HG03342 (cell line): ENCODE data around the gene MEIS1.

ENCODE experiments used
- ATAC-seq: cut with Tn5 transposase; IDR thresholded peaks from one replicate; pipeline ENCODE4 v1.9.1; 2021; ENCODE audit warnings: mild to moderate bottlenecking, moderate library complexity; ENCODE audit not compliant: unreplicated experiment

MEIS1 gene

DNA sequence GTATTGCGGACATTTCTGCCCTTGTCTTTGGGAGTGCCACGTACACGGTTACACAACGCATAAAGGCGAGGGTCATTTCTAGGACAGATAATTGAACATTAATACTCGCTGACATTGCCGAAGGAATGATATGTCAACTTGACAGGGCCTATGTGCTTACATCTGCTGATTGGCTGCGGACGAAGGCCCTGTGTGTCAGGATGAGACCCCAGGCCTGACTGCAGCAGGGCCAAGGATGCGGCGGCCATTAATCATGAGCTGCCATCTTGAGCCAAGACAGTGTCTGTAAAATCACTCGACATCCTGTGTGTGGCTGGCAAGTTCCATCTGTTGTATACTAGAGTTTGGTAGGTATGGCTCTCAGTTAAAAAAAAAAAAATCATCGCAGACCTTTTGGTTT is 96.6 kb downstream of the MEIS1 start:
- no peak for ATAC-seq

GRCh38 chr2:66532972-66533868 is 98.3 kb downstream of the MEIS1 start:
- no peak for ATAC-seq

DNA sequence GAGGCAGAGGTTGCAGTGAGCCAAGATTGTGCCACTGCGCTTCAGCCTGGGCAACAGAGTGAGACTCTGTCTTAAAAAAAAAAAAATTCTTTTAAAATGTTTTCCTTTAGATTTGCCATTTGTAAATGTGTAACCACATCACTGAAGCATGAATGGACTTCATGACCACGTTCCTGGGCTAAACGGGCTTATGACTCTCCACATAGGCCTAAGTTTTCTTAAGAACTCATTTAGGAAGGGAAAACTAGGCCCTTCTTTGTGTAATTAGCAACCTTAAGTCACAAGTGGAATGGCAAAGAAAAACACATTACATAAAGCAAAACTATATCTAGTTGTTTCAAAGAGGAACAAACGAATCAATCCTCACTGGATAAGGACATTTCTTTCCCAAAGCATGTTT is 99.5 kb downstream of the MEIS1 start:
- no peak for ATAC-seq

GRCh38 chr2:66535574-66536289 is 100.8 kb downstream of the MEIS1 start:
- no peak for ATAC-seq

GRCh38 chr2:66536290-66536673 is 101.4 kb downstream of the MEIS1 start:
- ATAC-seq, result no peak

GRCh38 chr2:66536997-66537396 is 102.1 kb downstream of the MEIS1 start:
- no peak for ATAC-seq

DNA sequence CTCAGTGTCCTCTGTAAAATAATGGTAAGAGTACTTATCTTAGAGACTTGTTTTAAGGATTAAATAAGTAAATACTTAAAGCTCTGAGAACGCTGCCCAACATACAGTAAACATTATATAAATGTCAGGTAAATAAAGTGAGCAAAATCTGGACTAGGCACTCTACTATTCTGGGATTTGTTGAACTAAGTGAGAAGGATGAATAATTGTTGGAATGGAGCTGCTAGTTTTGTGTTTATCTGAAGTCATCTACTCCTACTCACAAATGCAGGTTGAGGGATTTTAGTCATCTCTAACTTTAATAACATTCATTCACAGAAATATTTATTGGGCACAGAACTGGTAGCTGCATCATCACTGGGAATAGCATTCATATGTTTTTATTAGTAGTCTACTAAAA is 103.4 kb downstream of the MEIS1 start:
- ATAC-seq, result no peak

GRCh38 chr2:66539452-66539851 is 104.5 kb downstream of the MEIS1 start:
- no peak for ATAC-seq

DNA sequence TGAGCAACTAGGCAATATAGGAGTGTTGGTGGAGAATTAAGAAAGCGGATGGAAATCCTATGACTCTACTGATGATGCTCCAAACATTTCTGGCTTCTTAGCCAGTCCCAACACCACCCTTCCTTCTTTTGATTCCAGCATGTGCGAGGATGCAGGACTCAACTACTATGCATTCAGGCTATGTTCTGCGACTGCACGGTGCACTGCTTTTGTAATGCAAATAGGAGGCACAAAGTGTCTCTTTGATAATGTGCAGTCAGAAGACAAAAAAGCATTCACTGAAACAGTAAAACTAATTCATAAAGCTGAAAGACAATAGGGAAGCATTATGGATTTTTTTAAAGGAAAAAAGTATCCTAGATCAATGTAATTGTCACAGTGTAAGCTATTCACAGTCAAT is 106.7 kb downstream of the MEIS1 start:
- no peak for ATAC-seq

DNA sequence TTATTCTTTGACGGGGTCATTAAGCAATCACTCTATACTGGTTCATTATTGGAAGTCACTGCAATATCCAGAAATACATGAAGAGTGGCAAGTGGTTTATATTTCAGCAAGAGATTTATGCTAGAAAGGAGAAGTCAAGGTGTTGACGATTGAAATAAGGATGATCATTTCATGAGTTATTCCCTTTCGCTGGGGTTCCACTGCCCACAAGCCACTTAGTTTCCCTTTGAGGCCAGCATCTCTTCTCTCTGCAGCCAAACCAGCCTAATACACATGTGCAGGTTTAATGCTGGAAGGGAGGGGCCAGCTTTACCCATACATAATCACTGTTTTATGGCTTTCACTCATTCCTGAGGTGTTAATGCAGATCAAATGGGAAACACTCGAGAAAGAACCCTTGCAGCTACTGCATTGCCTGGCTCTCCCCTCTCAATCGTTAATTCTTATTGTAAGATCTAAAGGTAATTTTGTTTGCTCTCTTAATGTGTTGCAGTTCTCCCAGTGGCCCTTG is 108.4 kb downstream of the MEIS1 start:
- ATAC-seq, result no peak

- ATAC-seq, result no peak
These were observed 109.3 kb downstream of the MEIS1 start for GRCh38 chr2:66544258-66544657.

DNA sequence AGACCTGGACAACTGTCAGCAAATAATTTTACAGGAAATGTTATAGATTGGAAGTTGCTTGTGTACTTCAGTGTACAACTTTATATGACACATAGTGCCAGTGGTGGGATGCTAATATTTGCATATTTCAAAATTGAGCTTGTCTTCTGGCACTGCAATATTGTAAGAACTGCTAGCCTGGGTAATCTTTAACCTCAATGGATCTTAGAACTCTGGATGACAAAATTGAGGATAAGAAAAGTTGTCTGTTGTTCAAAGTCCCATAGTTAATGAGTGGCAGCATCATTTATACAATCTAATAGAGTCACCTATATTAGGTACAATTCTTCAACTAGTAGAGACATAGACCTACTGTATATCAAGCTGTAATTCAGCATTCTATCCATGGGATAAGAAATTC is 110.3 kb downstream of the MEIS1 start:
- no peak for ATAC-seq

GRCh38 chr2:66547118-66547517 is 112.2 kb downstream of the MEIS1 start:
- ATAC-seq, result no peak

DNA sequence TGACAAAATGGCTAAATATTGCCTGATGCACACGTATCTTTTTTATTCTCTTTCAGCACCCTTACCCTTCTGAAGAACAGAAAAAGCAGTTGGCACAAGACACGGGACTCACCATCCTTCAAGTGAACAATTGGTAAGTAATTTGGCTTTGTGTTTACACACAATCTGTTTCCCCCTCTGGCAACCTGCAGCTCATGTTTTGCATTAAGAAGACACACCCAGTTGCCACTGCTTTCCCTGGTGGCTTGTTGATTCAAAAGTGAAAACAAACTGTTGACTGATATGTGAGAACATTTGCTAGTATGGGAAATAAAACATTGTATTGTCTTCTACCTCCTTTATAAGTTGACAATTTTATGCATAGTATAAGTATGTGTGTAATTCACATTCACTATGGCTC is 113.0 kb downstream of the MEIS1 start:
- no peak for ATAC-seq

DNA sequence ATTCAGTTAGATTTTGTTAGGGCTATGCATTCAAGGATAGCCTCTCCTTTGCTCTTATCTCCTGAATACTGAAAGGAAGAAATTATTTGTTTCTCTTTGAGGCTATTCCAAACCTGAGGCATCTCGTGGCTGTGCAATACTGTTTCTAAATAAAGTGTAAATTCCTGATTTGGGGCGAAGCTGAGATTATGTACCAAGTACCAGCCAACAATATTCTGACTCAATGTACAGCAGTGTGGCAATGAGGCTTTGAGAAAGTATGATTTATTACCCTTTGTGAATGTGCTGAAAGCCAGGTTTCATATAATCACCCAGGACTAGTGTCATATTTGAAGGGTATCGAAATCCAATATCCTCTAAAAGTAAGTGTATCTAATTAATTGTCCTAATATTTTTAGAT is 113.5 kb downstream of the MEIS1 start:
- no peak for ATAC-seq

- ATAC-seq, result no peak
These were observed 115.9 kb downstream of the MEIS1 start for GRCh38 chr2:66550826-66551225.

DNA sequence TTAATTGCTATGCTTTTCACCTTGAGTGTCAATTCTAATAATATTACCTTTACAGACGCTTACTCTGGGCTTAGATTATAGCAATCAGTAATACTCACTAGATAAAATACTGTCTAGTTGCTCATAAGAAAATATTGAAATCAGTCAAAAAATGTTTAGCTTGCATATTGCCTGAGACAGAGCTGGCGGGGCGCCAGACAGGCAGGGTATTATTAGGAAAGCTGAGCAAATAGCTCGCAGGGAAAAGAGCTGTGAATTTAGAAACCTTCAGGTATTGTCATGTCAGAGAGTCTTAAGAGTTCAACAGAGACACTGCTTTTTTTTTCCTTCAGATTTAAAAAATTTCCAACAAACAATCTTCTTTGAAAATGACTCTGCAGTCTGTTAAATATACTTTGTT is 118.4 kb downstream of the MEIS1 start:
- ATAC-seq, result no peak

DNA sequence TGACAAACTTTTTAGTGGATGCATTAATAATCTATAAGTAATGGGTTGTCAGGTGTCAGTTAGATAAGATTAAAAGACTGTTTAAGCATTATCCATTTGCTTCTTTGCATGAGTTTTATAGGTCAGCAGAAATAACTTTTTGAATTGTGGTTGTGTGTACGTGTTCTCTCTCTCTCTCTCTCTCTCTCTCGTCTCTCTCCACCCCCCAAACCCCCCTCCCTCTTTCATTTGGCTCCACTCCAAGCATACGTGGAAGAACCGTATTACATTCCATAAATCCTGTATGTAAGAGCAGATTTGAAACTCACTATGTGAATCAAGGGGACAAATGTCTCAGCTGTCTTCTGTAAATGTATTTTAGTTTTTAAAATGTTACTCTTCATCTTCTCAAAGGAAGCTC is 120.2 kb downstream of the MEIS1 start:
- ATAC-seq, result no peak

GRCh38 chr2:66555501-66556324 is 120.8 kb downstream of the MEIS1 start:
- ATAC-seq, result no peak

DNA sequence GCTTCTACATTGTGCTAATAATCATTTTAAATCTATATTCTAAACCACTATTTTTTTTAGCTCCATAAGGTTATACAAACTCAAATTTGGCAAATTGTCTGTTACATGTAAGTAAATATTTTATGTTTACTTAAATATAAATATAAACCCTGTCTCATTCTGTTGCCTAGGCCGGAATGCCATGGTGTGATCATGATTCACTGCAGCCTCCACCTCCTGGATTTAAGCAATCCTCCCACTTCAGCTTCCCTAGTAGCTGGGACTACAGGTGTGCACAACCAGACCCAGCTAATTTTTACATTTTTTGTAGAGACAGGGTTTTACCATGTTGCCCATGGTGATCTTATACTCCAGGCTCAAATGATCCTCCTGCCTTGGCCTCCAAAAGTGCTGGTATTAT is 124.7 kb downstream of the MEIS1 start:
- ATAC-seq, result no peak

- ATAC-seq, result no peak
These were observed 125.8 kb downstream of the MEIS1 start for GRCh38 chr2:66560683-66561082.
